ENCODE measurements around the gene TMEM221. TPM values are rescaled to one million over a fixed set of nuclear protein-coding genes. Genes with fewer than 3 reads are reported as not detected.
A peak's percentile ranks its signal among the peaks of the same experiment; 100 is the strongest.

TMEM221 gene
- total RNA-seq, 2 donors from 2014 or later, result not detected

DNA sequence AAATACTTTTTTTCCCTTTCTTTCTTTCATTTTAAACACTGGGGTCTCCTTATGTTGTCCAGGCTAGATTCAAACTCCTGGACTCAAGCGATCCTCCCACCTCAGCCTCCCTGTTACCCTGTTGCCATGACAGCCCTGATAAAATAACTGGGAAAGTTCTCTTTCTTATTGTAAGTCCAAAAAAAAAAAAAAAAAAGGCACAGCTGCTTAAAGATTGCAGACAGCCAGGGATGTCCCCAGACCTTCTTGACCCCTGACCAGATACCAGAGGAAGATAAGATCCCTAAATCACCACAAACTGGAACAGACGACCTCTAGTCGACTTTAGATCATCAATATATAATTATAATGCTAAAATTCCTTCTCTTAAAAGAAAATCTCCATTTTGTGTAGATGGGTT lies 29.8 kb downstream of the TMEM221 start:
- H3K4me3 Mint-ChIP-seq, result peak overlapping the region; percentile 91
- peaks cover 14 to 16% of the 10 kb centered on the region in 2 donors for H3K4me1 Mint-ChIP-seq (ENCODE audit: low read depth in 2 of 2)
- no peaks in the 10 kb centered on the region for H3K9me3 Mint-ChIP-seq
- H3K27me3 Mint-ChIP-seq, result no peaks in the 10 kb centered on the region
- peaks cover 8% of the 10 kb centered on the region for H3K36me3 Mint-ChIP-seq
- DNase-seq (ENCODE audit: low spot score) (no peak), ATAC-seq (no peak)
- H3K27ac Mint-ChIP-seq, result peak overlapping the region; percentile 71 to 98

DNA sequence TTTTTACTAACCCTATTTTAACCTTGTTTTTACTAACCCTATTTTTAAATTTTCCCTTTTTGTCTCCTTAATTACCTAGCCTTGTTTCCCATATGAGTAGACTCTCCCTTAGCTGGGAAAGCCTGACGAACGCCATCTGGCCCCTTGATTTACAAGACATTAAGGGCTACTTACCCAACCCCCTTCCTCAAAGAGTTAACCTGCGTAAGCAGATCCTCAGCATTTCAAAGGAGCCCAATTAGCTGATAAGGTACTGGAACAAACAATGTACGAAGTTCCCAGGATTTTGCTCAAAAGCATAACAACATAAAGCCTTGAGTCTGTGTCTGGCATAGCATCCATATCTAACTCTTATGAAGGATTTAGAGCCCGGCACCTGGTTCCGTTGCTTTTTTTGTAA lies 33.3 kb downstream of the TMEM221 start:
- DNase-seq (ENCODE audit: low spot score), result no peak
- peaks cover 21 to 23% of the 10 kb centered on the region in 2 donors for H3K4me1 Mint-ChIP-seq (ENCODE audit: low read depth in 2 of 2)
- peak overlapping the region in 1 of 2 donors; percentile 16 for H3K27ac Mint-ChIP-seq
- H3K27me3 Mint-ChIP-seq, result no peaks in the 10 kb centered on the region
- no peaks in the 10 kb centered on the region for H3K9me3 Mint-ChIP-seq
- ATAC-seq, result no peak
- peaks cover 15% of the 10 kb centered on the region for H3K36me3 Mint-ChIP-seq
- no peak overlapping the region for H3K4me3 Mint-ChIP-seq

DNA sequence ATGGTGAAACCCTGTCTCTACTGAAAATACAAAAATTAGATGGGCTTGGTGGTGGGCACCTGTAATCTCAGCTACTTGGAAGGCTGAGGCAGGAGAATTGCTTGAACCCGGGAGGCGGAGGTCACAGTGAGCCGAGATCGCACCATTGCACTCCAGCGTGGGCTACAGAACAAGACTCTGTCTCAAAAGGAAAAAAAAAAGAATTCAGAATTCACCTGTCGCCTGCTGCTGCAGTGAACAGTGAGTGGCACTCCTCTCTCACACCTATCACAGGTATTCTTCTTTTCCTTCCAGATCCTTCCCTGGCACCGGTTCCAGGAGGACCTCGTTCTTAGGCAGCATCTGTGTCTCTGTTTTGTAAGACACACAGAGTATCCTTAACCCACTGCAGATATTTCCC lies 34.4 kb downstream of the TMEM221 start:
- Mint-ChIP-seq H3K4me1 (ENCODE audit: low read depth in 2 of 2) (peaks cover 16 to 18% of the 10 kb centered on the region in 2 donors), H3K9me3 (no peaks in the 10 kb centered on the region), H3K4me3 (no peak overlapping the region), H3K27me3 (no peaks in the 10 kb centered on the region), H3K36me3 (peaks cover 15% of the 10 kb centered on the region), H3K27ac (no peak overlapping the region)
- DNase-seq (ENCODE audit: low spot score) (no peak), ATAC-seq (no peak)

DNA sequence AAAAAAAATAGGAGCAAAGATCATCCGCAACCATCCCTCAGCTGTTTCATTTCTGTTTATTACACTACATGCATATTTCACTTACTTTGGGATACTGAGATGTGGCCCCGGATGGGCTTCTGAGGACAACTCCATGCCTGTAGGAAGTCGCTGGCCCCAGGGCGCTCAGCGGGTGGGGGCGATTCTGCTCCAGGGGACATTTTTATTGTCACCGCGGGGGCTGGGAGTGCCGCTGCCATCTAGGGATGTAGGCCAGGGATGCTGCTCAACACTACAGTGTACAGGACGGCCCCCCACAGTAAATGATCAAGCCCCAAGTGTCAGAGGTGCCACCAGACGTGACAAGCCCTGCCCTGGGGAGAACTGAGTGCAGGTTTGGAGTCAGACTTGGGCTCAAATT lies 36.7 kb downstream of the TMEM221 start:
- Mint-ChIP-seq H3K9me3 (no peaks in the 10 kb centered on the region), H3K36me3 (peaks cover 15% of the 10 kb centered on the region), H3K27ac (peak overlapping the region in 1 of 2 donors; percentile 41), H3K4me3 (no peak overlapping the region), H3K4me1 (ENCODE audit: low read depth in 2 of 2) (peaks cover 20 to 21% of the 10 kb centered on the region in 2 donors), H3K27me3 (no peaks in the 10 kb centered on the region)
- DNase-seq (ENCODE audit: low spot score), result no peak
- ATAC-seq, result no peak

DNA sequence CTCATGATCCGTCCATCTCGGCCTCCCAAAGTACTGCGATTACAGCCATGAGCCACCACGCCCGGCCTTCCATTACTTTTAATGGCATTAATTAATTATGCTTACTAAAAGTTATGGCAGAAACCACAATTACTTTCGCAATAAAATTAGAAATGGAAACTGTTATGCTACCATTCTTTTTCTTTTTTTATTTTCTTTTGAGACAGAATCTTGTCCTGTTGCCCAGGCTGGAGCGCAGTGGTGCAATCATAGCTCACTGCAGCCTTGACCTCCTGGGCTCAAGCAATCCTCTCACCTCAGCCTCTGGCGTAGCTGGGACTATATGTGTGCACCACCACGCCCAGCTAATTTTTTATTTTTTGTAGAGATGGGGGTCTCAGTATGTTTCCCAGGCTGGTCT lies 38.5 kb downstream of the TMEM221 start:
- peak overlapping the region in 1 of 2 donors; percentile 48 for H3K27ac Mint-ChIP-seq
- peaks cover 8% of the 10 kb centered on the region for H3K36me3 Mint-ChIP-seq
- H3K4me1 Mint-ChIP-seq (ENCODE audit: low read depth in 2 of 2), result peaks cover 26 to 36% of the 10 kb centered on the region in 2 donors
- no peak for DNase-seq (ENCODE audit: low spot score)
- H3K27me3 Mint-ChIP-seq, result no peaks in the 10 kb centered on the region
- no peaks in the 10 kb centered on the region for H3K9me3 Mint-ChIP-seq
- ATAC-seq, result no peak
- no peak overlapping the region for H3K4me3 Mint-ChIP-seq

DNA sequence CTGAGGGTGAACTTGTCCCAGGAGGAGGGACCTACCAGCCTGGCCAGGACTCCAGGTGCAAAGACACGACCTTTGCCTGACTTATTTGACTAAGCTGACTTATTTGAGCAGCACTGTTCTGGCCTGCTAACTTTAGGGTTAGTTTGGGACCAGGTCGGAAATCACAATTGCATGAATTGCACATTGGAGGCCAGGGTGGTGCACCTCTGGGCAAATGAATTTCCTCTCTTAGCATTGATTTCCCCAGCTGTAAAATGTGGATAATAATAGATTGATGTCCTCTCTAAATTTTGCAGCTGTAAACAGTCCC lies 41.6 kb downstream of the TMEM221 start:
- H3K4me3 Mint-ChIP-seq, result peak overlapping the region; percentile 96
- H3K36me3 Mint-ChIP-seq, result no peaks in the 10 kb centered on the region
- H3K9me3 Mint-ChIP-seq, result no peaks in the 10 kb centered on the region
- peaks cover 25 to 40% of the 10 kb centered on the region in 2 donors for H3K4me1 Mint-ChIP-seq (ENCODE audit: low read depth in 2 of 2)
- H3K27me3 Mint-ChIP-seq, result no peaks in the 10 kb centered on the region
- ATAC-seq (no peak), DNase-seq (ENCODE audit: low spot score) (no peak)
- H3K27ac Mint-ChIP-seq, result peak overlapping the region; percentile 89 to 99

DNA sequence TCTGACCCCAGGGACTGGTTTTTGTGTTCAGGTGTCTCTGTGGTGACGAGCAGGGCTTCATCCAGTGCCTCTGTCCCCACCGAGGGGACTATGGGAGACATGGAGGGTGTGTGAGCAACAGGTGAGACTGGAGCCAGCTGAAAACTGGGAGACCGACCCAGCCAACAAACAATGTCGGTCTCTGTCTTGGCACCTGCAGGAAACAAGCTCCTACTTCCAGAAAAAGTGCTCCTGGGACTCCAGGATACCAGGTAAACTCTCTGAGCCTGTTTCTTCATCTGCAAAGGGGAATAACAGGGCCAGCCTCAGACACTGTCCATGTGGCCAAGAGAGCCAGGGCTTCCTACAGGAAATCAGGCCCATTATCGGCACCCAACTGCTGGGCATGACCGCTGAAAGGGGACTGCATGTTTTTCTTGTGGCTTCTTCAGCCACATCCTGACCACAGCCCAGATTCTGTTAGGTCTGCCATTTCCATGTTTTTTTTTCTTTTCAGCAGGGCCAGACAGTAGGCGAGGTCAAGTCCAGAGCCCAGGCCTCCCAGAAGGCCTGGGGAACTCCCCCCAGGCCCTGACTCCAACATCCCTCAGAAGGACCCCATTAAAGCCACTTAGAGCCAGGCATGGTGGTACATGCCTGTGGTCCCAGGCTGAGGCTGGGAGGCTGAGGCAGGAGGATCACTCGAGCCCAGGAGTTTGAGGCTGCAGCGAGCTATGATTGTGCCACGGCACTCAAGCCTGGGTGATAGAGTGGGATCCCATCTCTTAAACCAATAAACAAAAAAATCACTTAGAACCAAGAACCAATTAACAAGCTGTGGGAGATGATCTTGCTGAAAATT lies 42.2 kb downstream of the TMEM221 start:
- Mint-ChIP-seq H3K36me3 (no peaks in the 10 kb centered on the region), H3K4me3 (peak overlapping the region; percentile 96), H3K27me3 (no peaks in the 10 kb centered on the region), H3K9me3 (no peaks in the 10 kb centered on the region), H3K27ac (peak overlapping the region; percentile 89 to 99), H3K4me1 (ENCODE audit: low read depth in 2 of 2) (peaks cover 25 to 41% of the 10 kb centered on the region in 2 donors)
- DNase-seq (ENCODE audit: low spot score), result peak; percentile 81
- peak; percentile 66 to 71 for ATAC-seq

DNA sequence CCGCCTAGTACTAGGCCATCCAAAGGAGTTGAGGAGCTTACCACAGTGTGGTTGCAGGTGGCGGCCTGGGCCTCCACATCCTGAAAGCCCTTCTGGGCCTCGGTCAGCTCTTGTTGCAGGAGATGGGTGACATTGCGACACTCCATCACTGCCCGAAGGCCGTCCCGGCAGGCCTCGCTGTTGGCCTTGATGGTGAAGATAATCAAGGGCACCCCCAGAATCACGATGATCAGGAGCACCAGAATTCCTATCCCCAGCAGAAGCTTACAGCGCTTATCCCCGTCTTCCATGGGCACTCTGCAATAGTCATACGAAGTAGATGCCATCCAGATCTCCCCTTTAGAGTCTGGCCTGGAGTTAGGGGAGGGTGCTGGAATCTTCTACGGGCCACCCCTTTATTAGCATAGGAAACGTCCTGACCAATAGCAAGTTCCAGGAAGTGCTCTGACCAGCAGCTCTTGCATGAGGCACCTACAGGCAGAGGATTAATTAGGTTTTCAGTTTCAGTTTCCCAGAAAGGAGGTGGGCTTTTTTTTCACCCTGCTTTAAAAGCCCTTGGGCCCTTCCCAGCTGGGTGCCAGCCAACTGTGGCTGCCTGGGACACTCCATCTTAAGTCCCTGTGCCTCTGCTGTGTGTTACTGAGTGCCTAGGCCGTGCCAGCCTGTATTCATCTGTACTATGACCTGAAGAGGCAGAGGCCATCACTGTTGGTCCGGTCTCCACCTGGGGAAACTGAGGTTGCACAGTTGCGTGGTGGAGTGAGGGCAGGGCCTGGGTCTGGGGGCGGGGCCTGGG lies 43.0 kb downstream of the TMEM221 start, which contains the start of gene BST2:
TSS of gene BST2 (minus strand) at position 381 of the 796 bp plus-strand sequence. CDS start at position 326, 55 bp downstream.
- Mint-ChIP-seq H3K27ac (peak within 1 kb of the TSS; percentile 89 to 99), H3K4me3 (peak within 1 kb of the TSS; percentile 96), H3K27me3 (no peaks in the 10 kb centered on the region), H3K36me3 (no peaks in the 10 kb centered on the region), H3K9me3 (no peaks in the 10 kb centered on the region), H3K4me1 (ENCODE audit: low read depth in 2 of 2) (peaks cover 25 to 43% of the 10 kb centered on the region in 2 donors)
- peak; percentile 86 for DNase-seq (ENCODE audit: low spot score)
- ATAC-seq, result peak; percentile 86 to 92

DNA sequence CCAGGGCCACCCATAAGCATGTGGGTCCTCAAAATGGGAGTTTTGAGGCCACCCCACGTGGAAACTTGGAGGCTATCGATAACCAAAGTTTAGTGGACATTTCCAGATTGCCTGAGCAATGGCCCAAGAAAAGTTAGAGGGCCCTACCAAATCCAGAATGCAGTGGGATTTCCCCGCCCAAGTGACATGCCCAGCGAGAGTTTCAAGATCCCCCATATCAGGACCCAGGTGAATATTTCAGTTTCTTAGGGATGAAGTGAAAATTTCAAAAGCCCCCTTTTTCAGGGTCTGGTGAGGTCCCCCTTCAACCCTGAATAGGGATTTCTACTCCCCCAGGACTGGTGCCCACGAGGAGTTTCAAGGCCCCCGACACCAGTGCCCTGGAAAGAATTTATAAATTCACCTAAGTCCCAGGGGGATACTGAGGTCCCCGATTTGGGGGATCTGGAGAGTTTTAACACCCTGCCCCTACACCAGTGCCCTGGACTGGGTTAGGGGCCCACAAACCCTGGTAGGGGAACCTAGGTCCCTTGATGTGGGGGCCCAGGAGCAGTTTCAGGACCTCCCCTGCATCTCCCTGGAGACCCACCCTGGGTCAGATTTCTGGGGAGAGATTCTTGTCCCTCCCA lies 43.7 kb downstream of the TMEM221 start:
- ATAC-seq, result no peak
- Mint-ChIP-seq H3K27ac (peak overlapping the region; percentile 89 to 99), H3K9me3 (no peaks in the 10 kb centered on the region), H3K36me3 (no peaks in the 10 kb centered on the region), H3K4me1 (ENCODE audit: low read depth in 2 of 2) (peaks cover 25 to 44% of the 10 kb centered on the region in 2 donors), H3K4me3 (peak overlapping the region; percentile 96), H3K27me3 (no peaks in the 10 kb centered on the region)
- DNase-seq (ENCODE audit: low spot score), result no peak

DNA sequence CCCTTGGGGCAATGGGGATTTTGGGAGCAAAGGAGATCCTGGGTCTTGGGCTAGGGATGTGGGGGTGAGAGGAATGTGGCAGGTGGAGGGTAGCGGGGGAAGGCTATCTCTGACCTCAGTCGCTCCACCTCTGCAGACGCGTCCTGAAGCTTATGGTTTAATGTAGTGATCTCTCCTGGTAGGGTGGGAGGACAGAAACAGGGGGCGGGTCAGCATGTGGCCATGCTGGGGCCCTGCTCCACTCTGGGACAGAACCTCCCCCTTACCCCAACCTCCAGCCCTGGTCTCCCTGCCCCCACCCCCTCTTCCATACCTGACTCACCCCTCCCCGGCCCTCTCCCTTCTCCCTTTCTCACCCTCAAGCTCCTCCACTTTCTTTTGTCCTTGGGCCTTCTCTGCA lies 44.5 kb downstream of the TMEM221 start:
- DNase-seq (ENCODE audit: low spot score) (no peak), ATAC-seq (no peak)
- H3K27me3 Mint-ChIP-seq, result no peaks in the 10 kb centered on the region
- H3K9me3 Mint-ChIP-seq, result no peaks in the 10 kb centered on the region
- H3K4me3 Mint-ChIP-seq, result peak overlapping the region; percentile 96
- peak overlapping the region; percentile 89 to 99 for H3K27ac Mint-ChIP-seq
- no peaks in the 10 kb centered on the region for H3K36me3 Mint-ChIP-seq
- H3K4me1 Mint-ChIP-seq (ENCODE audit: low read depth in 2 of 2), result peaks cover 25 to 44% of the 10 kb centered on the region in 2 donors

DNA sequence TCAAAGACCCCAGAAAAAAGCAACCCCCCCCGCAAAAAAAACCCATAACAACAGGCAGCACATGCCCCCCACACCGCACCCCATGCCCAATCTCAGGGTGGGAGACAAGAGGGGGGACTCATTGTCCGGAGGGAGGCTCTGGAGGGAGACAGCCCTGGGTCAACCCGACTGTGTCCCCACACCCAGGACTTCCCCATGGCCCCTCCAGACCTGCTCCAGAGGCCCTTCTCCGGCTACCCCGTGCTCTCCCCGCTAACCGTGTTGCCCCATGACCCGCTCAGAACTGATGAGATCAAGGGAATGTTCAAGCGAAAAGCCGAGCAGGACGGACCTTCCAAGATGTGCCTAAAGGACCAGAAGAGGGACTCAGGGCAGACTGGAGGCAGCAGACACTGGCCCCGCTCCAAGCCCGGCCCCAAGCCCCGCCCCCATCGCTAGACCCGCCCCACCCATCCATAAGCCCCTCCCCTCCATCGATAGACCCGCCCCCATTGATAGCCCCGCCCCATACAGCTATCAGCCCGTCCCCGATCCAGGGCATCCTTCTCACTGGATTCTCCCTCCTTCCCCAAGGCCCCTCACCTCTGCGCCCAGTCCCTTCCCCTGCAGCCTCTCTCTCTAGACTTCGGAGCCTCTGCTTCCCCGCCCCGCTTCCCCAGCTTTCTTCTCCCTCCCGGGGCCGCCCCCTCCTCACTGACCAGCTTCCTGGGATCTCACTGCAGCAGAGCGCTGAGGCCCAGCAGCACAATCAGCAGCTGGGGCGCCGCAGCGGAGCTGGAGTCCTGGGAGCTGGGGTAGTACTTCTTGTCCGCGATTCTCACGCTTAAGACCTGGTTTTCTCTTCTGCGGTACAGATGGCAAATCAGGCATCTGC lies 45.2 kb downstream of the TMEM221 start:
- H3K27me3 Mint-ChIP-seq, result no peaks in the 10 kb centered on the region
- ATAC-seq (peak; percentile 31 to 36), DNase-seq (ENCODE audit: low spot score) (no peak)
- H3K9me3 Mint-ChIP-seq, result no peaks in the 10 kb centered on the region
- peak overlapping the region; percentile 96 for H3K4me3 Mint-ChIP-seq
- peaks cover 25 to 44% of the 10 kb centered on the region in 2 donors for H3K4me1 Mint-ChIP-seq (ENCODE audit: low read depth in 2 of 2)
- peak overlapping the region; percentile 89 to 99 for H3K27ac Mint-ChIP-seq
- no peaks in the 10 kb centered on the region for H3K36me3 Mint-ChIP-seq

DNA sequence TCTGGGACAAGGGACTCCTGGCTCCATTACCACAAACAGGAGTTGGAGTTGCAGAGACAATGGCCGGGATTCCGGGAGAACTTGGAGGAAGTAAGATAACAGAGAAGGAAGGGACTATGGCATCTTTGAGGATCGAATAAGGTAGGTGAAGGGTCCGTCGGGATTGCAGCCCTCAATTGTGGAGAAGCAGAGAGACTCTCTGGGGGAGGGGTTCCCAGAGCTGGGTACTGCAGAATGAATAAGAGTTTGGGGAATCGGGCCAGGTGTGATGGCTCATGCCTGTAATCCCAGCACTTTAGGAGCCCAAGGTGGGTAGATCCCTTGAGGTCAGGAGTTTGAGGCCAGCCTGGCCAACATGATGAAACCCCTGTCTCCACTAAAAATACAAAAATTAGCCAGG lies 46.8 kb downstream of the TMEM221 start:
- no peaks in the 10 kb centered on the region for H3K9me3 Mint-ChIP-seq
- H3K27me3 Mint-ChIP-seq, result no peaks in the 10 kb centered on the region
- no peak overlapping the region for H3K27ac Mint-ChIP-seq
- H3K36me3 Mint-ChIP-seq, result no peaks in the 10 kb centered on the region
- H3K4me3 Mint-ChIP-seq, result no peak overlapping the region
- DNase-seq (ENCODE audit: low spot score) (no peak), ATAC-seq (no peak)
- H3K4me1 Mint-ChIP-seq (ENCODE audit: low read depth in 2 of 2), result peaks cover 14 to 38% of the 10 kb centered on the region in 2 donors
